ENCODE results near the gene CEP250. TPM values are rescaled to one million over a fixed set of nuclear protein-coding genes. Genes with fewer than 3 reads are reported as not detected.

The CEP250 gene
- total RNA-seq, 1 donor from 2014 or later = 54.7 TPM

- H3K4me1 Mint-ChIP-seq = peaks cover 55% of the 10 kb centered on the region
These were observed 47.0 kb downstream of the CEP250 start for GRCh38 chr20:35502352-35502751.

DNA sequence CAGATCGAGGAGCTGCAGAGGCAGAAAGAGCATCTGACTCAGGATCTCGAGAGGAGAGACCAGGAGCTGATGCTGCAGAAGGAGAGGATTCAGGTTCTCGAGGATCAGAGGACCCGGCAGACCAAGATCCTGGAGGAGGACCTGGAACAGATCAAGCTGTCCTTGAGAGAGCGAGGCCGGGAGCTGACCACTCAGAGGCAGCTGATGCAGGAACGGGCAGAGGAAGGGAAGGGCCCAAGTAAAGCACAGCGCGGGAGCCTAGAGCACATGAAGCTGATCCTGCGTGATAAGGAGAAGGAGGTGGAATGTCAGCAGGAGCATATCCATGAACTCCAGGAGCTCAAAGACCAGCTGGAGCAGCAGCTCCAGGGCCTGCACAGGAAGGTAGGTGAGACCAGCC is 47.9 kb downstream of the CEP250 start:
- intact Hi-C loops (cut with micrococcal nuclease) = loop anchor here (5.0 kb wide), 1 partner anchor 41 kb away; no protein-coding TSS in a partner anchor
- peaks cover 64% of the 10 kb centered on the region for H3K4me1 Mint-ChIP-seq
- ATAC-seq (ENCODE audit: low read depth) = no peak
- POLR2A ChIA-PET = interaction anchor here (0.9 to 2.2 kb wide), 7 partner anchors 8 to 239 kb away, joined by 3 to 29 read pairs (median 5); partner anchors contain the start of genes CPNE1, RBM12, RBM39 and SPAG4
- H3K36me3 Mint-ChIP-seq (ENCODE audit: low read depth) = peaks cover 92% of the 10 kb centered on the region
- no peaks in the 10 kb centered on the region for H3K9me3 Mint-ChIP-seq
- no peak overlapping the region for H3K4me3 Mint-ChIP-seq
- no peak for TF ChIP-seq CTCF (IDR thresholded peaks at IDR 0.05)
- no peaks in the 10 kb centered on the region for H3K27me3 Mint-ChIP-seq
- H3K27ac Mint-ChIP-seq = no peak overlapping the region
- CTCF ChIA-PET = interaction anchor here (1.1 to 1.8 kb wide), 2 partner anchors 24 to 40 kb away, joined by 3 to 13 read pairs; no protein-coding TSS in a partner anchor
- no peak for DNase-seq

More at GRCh38 chr20:35502352-35502751, 47.0 kb downstream of the CEP250 start:
- ATAC-seq (ENCODE audit: low read depth) (peak; percentile 95), DNase-seq (peak; percentile 49)
- H3K9me3 Mint-ChIP-seq = no peaks in the 10 kb centered on the region
- H3K4me3 Mint-ChIP-seq = peak overlapping the region; percentile 44
- H3K36me3 Mint-ChIP-seq (ENCODE audit: low read depth) = peaks cover 93% of the 10 kb centered on the region
- intact Hi-C loops (cut with micrococcal nuclease) = loop anchor here (1.0 to 5.0 kb wide), 2 partner anchors 11 to 40 kb away; no protein-coding TSS in a partner anchor
- peak overlapping the region; percentile 68 for H3K27ac Mint-ChIP-seq
- CTCF ChIA-PET = interaction anchor here (0.7 to 1.8 kb wide), 3 partner anchors 19 to 39 kb away, joined by 3 to 13 read pairs (median 3); no protein-coding TSS in a partner anchor
- TF ChIP-seq CTCF (IDR thresholded peaks at IDR 0.05) = no peak
- POLR2A ChIA-PET = interaction anchor here (0.9 to 2.2 kb wide), 8 partner anchors 9 to 240 kb away, joined by 3 to 29 read pairs (median 4); partner anchors contain the start of genes CPNE1, ERGIC3, RBM12 and RBM39
- H3K27me3 Mint-ChIP-seq = no peaks in the 10 kb centered on the region

GRCh38 chr20:35503841-35504561 is 48.6 kb downstream of the CEP250 start:
- no peak for ATAC-seq (ENCODE audit: low read depth)
- intact Hi-C loops (cut with micrococcal nuclease) = loop anchor here (5.0 kb wide), 1 partner anchor 42 kb away; no protein-coding TSS in a partner anchor
- TF ChIP-seq CTCF (IDR thresholded peaks at IDR 0.05) = no peak
- Mint-ChIP-seq H3K27ac (no peak overlapping the region), H3K4me1 (peaks cover 71% of the 10 kb centered on the region), H3K27me3 (no peaks in the 10 kb centered on the region), H3K36me3 (ENCODE audit: low read depth) (peaks cover 92% of the 10 kb centered on the region), H3K4me3 (no peak overlapping the region), H3K9me3 (no peaks in the 10 kb centered on the region)
- ChIA-PET CTCF (interaction anchor here (1.1 to 1.8 kb wide), 2 partner anchors 25 to 41 kb away, joined by 3 to 13 read pairs; no protein-coding TSS in a partner anchor), POLR2A (interaction anchor here (0.9 to 2.2 kb wide), 2 partner anchors 229 to 238 kb away, joined by 3 to 9 read pairs; partner anchors contain the start of gene RBM39)
- no peak for DNase-seq

- no peak for TF ChIP-seq CTCF (IDR thresholded peaks at IDR 0.05)
- Mint-ChIP-seq H3K4me3 (no peak overlapping the region), H3K36me3 (ENCODE audit: low read depth) (peaks cover 90% of the 10 kb centered on the region), H3K9me3 (no peaks in the 10 kb centered on the region), H3K4me1 (peaks cover 79% of the 10 kb centered on the region), H3K27ac (no peak overlapping the region), H3K27me3 (no peaks in the 10 kb centered on the region)
- DNase-seq (no peak), ATAC-seq (ENCODE audit: low read depth) (no peak)
- ChIA-PET CTCF (no interaction called here), POLR2A (interaction anchor here (0.7 kb wide), 1 partner anchor 271 kb away, joined by 4 read pairs; no protein-coding TSS in a partner anchor)
- intact Hi-C loops (cut with micrococcal nuclease) = loop anchor here (5.0 kb wide), 1 partner anchor 42 kb away; no protein-coding TSS in a partner anchor
These were observed 49.4 kb downstream of the CEP250 start for GRCh38 chr20:35504751-35505150.

DNA sequence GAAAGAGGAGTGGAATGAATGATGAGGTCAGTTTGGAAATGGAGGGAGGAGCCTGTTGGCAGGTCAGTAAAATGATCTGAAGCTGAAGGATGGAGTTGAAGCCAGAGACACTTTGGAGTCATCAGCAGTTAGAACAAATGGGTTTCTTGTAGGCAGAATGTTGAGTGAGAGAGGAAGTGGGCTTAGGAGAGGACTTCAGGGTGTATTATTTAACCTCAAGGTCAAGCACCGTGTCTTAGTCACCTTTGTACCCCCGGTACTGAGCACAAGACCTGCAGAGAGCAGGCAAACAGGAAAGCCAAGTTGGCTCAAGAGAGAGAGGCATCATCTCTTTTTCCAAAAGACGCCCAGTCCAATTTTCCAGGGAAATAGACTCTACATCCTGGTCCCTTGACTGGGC is 50.8 kb downstream of the CEP250 start:
- ATAC-seq (ENCODE audit: low read depth) = no peak
- no peak for DNase-seq
- peak overlapping the region; percentile 6 for H3K27ac Mint-ChIP-seq
- no peaks in the 10 kb centered on the region for H3K27me3 Mint-ChIP-seq
- H3K36me3 Mint-ChIP-seq (ENCODE audit: low read depth) = peaks cover 89% of the 10 kb centered on the region
- H3K4me3 Mint-ChIP-seq = peak overlapping the region; percentile 6
- POLR2A ChIA-PET = interaction anchor here (1.1 kb wide), 1 partner anchor 15 kb away, joined by 5 read pairs; no protein-coding TSS in a partner anchor
- no peak for TF ChIP-seq CTCF (IDR thresholded peaks at IDR 0.05)
- peaks cover 77% of the 10 kb centered on the region for H3K4me1 Mint-ChIP-seq
- CTCF ChIA-PET = no interaction called here
- no peaks in the 10 kb centered on the region for H3K9me3 Mint-ChIP-seq
- intact Hi-C loops (cut with micrococcal nuclease) = loop anchor here (2.0 kb wide), 1 partner anchor 17 kb away; no protein-coding TSS in a partner anchor
